Neural cell (in vitro differentiated cells): ENCODE results near the gene TOB1. TPM values are rescaled to one million over a fixed set of nuclear protein-coding genes. Genes with fewer than 3 reads are reported as not detected.

Experiments used
- H2AFZ ChIP-seq: fragments of 200-600, 300-800 bp; sonication (generic), shearing (Covaris generic); 2 replicates; pipeline ENCODE4 v1.6.0; 2014; ENCODE audit warnings: low read depth, mild to moderate bottlenecking, antibody characterized with exemption, low read length, moderate library complexity
- H3F3A ChIP-seq: fragments of 200-600 bp; shearing (Covaris generic); 2 replicates; pipeline ENCODE4 v1.6.1; 2016; ENCODE audit warnings: mild to moderate bottlenecking, moderate library complexity, mixed read lengths, antibody characterized with exemption, low read length; ENCODE audit not compliant: insufficient read depth, poor library complexity, severe bottlenecking
- H3K27ac ChIP-seq: fragments of 200-600, 300-800 bp; sonication (generic), shearing (Covaris generic); 2 replicates; pipeline ENCODE4 v1.5.1; 2014; ENCODE audit warnings: mild to moderate bottlenecking, low read length, moderate library complexity
- H3K27me3 ChIP-seq: fragments of 300-800, 200-600 bp; sonication (generic), shearing (Covaris generic); 2 replicates; pipeline ENCODE4 v1.6.0; 2014; ENCODE audit warnings: mild to moderate bottlenecking, low read depth, low read length, moderate library complexity; ENCODE audit not compliant: insufficient read depth
- H3K36me3 ChIP-seq: fragments of 300-800, 200-600 bp; sonication (generic), shearing (Covaris generic); 2 replicates; pipeline ENCODE4 v1.5.1; 2014; ENCODE audit warnings: mild to moderate bottlenecking, antibody characterized with exemption, low read length, moderate library complexity; ENCODE audit not compliant: insufficient read depth
- H3K4me2 ChIP-seq: fragments of 300-800, 200-600 bp; sonication (generic), shearing (Covaris generic); 2 replicates; pipeline ENCODE4 v1.6.0; 2014; ENCODE audit warnings: mild to moderate bottlenecking, low read length
- H3K4me3 ChIP-seq: fragments of 300-800, 200-600 bp; sonication (generic), shearing (Covaris generic); 2 replicates; pipeline ENCODE4 v1.5.1; 2014; ENCODE audit warnings: mild to moderate bottlenecking, low read length, moderate library complexity
- H3K79me2 ChIP-seq: fragments of 200-600 bp; shearing (Covaris generic); replicated peaks from 2 replicates; pipeline ENCODE4 v1.6.0; 2014; ENCODE audit warnings: mild to moderate bottlenecking, low read length, moderate library complexity; ENCODE audit not compliant: insufficient read depth
- H3K9ac ChIP-seq: fragments of 300-800, 200-600 bp; sonication (generic), shearing (Covaris generic); 2 replicates; pipeline ENCODE4 v1.6.1; 2016; ENCODE audit warnings: mild to moderate bottlenecking, low read length, mixed read lengths
- H3K9me2 ChIP-seq: fragments of 200-600 bp; shearing (Covaris generic); 2 replicates; pipeline ENCODE4 v1.6.1; 2016; ENCODE audit warnings: mild to moderate bottlenecking, low read length, mixed read lengths; ENCODE audit not compliant: insufficient read depth
- H3K9me3 ChIP-seq: fragments of 200-600, 300-800 bp; sonication (generic), shearing (Covaris generic); 2 replicates; pipeline ENCODE4 v1.6.1; 2016; ENCODE audit warnings: mild to moderate bottlenecking, mixed run types, low read length, moderate library complexity, mixed read lengths
- H4K20me1 ChIP-seq: fragments of 200-600 bp; shearing (Covaris generic); 2 replicates; pipeline ENCODE4 v1.6.1; 2016; ENCODE audit warnings: mild to moderate bottlenecking, mixed run types; ENCODE audit not compliant: insufficient read depth
- CTCF ChIP-seq: fragments of 450-650 bp; IDR thresholded peaks from 2 replicates; pipeline ENCODE4 v1.5.1; 2014; ENCODE audit warnings: antibody characterized with exemption, mild to moderate bottlenecking, moderate library complexity; ENCODE audit not compliant: poor library complexity, severe bottlenecking
- EP300 ChIP-seq: fragments of 450-650 bp; conservative IDR thresholded peaks from 2 replicates; pipeline ENCODE4 v1.6.1; 2014; ENCODE audit warnings: antibody characterized with exemption, mild to moderate bottlenecking, moderate library complexity; ENCODE audit not compliant: poor library complexity, severe bottlenecking
- EZH2 ChIP-seq: fragments of 200-600, 300-800 bp; shearing (Covaris generic), sonication (generic); IDR thresholded peaks from 2 replicates; pipeline ENCODE4 v1.6.1; 2014; ENCODE audit warnings: antibody characterized with exemption, low read length, borderline replicate concordance, mild to moderate bottlenecking; ENCODE audit not compliant: insufficient read depth, poor library complexity, severe bottlenecking
- MXI1 ChIP-seq: fragments of 450-650 bp; conservative IDR thresholded peaks from 2 replicates; pipeline ENCODE4 v1.6.1; 2014; ENCODE audit warnings: antibody characterized with exemption, mild to moderate bottlenecking; ENCODE audit not compliant: poor library complexity, severe bottlenecking
- POLR2AphosphoS5 ChIP-seq: IDR thresholded peaks from 2 replicates; pipeline ENCODE4 v1.6.1; 2012
- RAD21 ChIP-seq: fragments of 450-650 bp; conservative IDR thresholded peaks from 2 replicates; pipeline ENCODE4 v1.6.1; 2014; ENCODE audit warnings: antibody characterized with exemption, mild to moderate bottlenecking, moderate library complexity
- SMC3 ChIP-seq: fragments of 450-650 bp; conservative IDR thresholded peaks from 2 replicates; pipeline ENCODE4 v1.6.1; 2014; ENCODE audit warnings: antibody characterized with exemption, mild to moderate bottlenecking, moderate library complexity; ENCODE audit not compliant: poor library complexity
- TAF1 ChIP-seq: IDR thresholded peaks from 2 replicates; pipeline ENCODE4 v1.6.1; 2012; ENCODE audit warnings: low read depth
- polyA plus RNA-seq: library from polyadenylated mRNA; depleted of rRNA; stranded (reverse); fragments of >200 nt; gene quantifications from 2 replicates; pipeline ENCODE4 v1.2.3, GENCODE V29; 2014
- TF ChIP-seq, protein P1 (sequence below): IDR thresholded peaks from 2 replicates; pipeline ENCODE4 v1.6.1; 2012; ENCODE audit warnings: borderline replicate concordance

The TOB1 gene
- polyA plus RNA-seq, 1 donor from 2014 or later = 8.9 TPM

DNA sequence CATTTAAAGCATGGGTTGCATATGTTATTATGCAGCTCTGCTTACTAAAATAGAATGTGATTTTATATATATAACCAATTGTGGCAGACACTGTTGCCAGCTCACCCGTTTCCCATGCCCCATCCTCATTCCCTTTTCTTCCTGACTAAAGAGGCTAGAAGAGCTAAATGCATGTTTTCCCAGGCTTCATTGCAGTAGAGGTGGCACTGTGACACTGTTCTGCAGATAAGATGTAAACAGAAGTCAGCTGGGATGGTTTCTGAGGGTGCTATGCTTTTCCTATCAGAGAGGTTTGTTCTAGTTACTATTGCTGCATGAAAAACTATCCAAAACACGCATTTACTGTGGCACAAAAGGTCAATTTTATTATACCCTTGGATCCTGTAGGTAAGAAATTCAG is 5.7 kb upstream of the TOB1 start:
- Histone ChIP-seq H3K79me2 (peaks cover 19% of the 10 kb centered on the region), H3K9me3 (no peaks in the 10 kb centered on the region), H2AFZ (no peak overlapping the region), H3K36me3 (no peaks in the 10 kb centered on the region), H3K27ac (no peak overlapping the region), H3K4me2 (no peak overlapping the region), H4K20me1 (no peaks in the 10 kb centered on the region), H3F3A (no peaks in the 10 kb centered on the region), H3K4me3 (no peak overlapping the region), H3K9ac (no peak overlapping the region), H3K9me2 (no peaks in the 10 kb centered on the region), H3K27me3 (no peaks in the 10 kb centered on the region)
- TF ChIP-seq, protein P1, sequence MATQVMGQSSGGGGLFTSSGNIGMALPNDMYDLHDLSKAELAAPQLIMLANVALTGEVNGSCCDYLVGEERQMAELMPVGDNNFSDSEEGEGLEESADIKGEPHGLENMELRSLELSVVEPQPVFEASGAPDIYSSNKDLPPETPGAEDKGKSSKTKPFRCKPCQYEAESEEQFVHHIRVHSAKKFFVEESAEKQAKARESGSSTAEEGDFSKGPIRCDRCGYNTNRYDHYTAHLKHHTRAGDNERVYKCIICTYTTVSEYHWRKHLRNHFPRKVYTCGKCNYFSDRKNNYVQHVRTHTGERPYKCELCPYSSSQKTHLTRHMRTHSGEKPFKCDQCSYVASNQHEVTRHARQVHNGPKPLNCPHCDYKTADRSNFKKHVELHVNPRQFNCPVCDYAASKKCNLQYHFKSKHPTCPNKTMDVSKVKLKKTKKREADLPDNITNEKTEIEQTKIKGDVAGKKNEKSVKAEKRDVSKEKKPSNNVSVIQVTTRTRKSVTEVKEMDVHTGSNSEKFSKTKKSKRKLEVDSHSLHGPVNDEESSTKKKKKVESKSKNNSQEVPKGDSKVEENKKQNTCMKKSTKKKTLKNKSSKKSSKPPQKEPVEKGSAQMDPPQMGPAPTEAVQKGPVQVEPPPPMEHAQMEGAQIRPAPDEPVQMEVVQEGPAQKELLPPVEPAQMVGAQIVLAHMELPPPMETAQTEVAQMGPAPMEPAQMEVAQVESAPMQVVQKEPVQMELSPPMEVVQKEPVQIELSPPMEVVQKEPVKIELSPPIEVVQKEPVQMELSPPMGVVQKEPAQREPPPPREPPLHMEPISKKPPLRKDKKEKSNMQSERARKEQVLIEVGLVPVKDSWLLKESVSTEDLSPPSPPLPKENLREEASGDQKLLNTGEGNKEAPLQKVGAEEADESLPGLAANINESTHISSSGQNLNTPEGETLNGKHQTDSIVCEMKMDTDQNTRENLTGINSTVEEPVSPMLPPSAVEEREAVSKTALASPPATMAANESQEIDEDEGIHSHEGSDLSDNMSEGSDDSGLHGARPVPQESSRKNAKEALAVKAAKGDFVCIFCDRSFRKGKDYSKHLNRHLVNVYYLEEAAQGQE = no peak
- no peak for TF ChIP-seq EZH2
- TF ChIP-seq EP300 = no peak
- TF ChIP-seq TAF1 = no peak
- no peak for TF ChIP-seq MXI1
- TF ChIP-seq RAD21 = no peak
- no peak for TF ChIP-seq SMC3
- no peak for TF ChIP-seq CTCF
- no peak for TF ChIP-seq POLR2AphosphoS5

DNA sequence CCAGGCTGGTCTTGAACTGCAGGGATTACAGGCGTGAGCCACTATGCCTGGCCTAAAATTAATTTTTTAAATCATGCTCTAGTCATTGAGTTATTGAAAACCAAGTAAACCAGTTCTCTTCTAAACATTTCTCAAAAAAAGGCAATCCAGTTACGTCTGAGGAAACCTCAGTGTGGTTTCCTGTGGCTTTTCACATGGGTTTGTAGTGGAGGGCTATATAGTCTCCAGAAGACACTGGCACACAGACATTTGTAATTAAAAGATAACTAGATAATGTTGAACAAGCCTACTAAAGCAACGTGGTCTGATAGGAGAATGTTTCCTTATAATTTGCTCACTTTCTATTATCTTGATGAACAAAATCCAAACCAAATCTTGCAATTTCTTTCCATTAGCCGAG is 5.2 kb upstream of the TOB1 start:
- H2AFZ ChIP-seq = no peak overlapping the region
- no peak overlapping the region for H3K9ac ChIP-seq
- H3F3A ChIP-seq = no peaks in the 10 kb centered on the region
- no peak overlapping the region for H3K27ac ChIP-seq
- H3K9me3 ChIP-seq = no peaks in the 10 kb centered on the region
- H3K4me3 ChIP-seq = no peak overlapping the region
- H3K79me2 ChIP-seq = peaks cover 19% of the 10 kb centered on the region
- no peak overlapping the region for H3K4me2 ChIP-seq
- TF ChIP-seq POLR2AphosphoS5 (no peak), SMC3 (no peak), MXI1 (no peak), EZH2 (no peak), CTCF (no peak)
- TF ChIP-seq, protein P1 = no peak
- H3K9me2 ChIP-seq = no peaks in the 10 kb centered on the region
- H4K20me1 ChIP-seq = no peaks in the 10 kb centered on the region
- no peaks in the 10 kb centered on the region for H3K36me3 ChIP-seq
- H3K27me3 ChIP-seq = no peaks in the 10 kb centered on the region
